SK-N-SH (cell line): Measurements from ENCODE around the gene FAM177B. TPM values are rescaled to one million over a fixed set of nuclear protein-coding genes. Genes with fewer than 3 reads are reported as not detected.
"Not testable (repeated sequence)": the region's sequence is repeated elsewhere in the genome, so short reads cannot be mapped to it uniquely, and the experiment has no call there.

Source experiments
- CTCF ChIA-PET: fragments of 300-600, 350-600 bp; formaldehyde crosslinking; extraction: SDS; loops from one replicate; lab custom pipeline; 2021; lab: Yijun Ruan, JAX
- POLR2A ChIA-PET: fragments of 350-600 bp; sonication (Branson Sonifier 250); formaldehyde crosslinking; extraction: SDS; loops from one replicate; lab custom pipeline; 2020; ENCODE audit warnings: antibody characterized with exemption, inconsistent platforms; lab: Yijun Ruan, JAX
- DNase-seq: peaks from one replicate; pipeline ENCODE4 v3.0.0; 2012
- H2AFZ ChIP-seq: fragments of 200-600 bp; sonication (generic); 2 replicates; pipeline ENCODE4 v1.8.1; 2016; ENCODE audit warnings: antibody characterized with exemption, mild to moderate bottlenecking, low read depth
- H3F3A ChIP-seq: fragments of 200-600 bp; sonication (generic); replicated peaks from 2 replicates; pipeline ENCODE3; 2016; ENCODE audit warnings: antibody characterized with exemption, mild to moderate bottlenecking; ENCODE audit not compliant: insufficient read depth
- H3K27ac ChIP-seq, 2 experiments: fragments of 200-500 bp in 1 of 2; fragments of 200-600 bp in 1 of 2; sonication (Bioruptor generic) in 1 of 2; sonication (generic), shearing (Covaris generic) in 1 of 2; 2 replicates each; pipeline versions ENCODE4 v1.5.1 to v1.6.1; 2014 to 2016; ENCODE audit warnings: low read depth in 2 of 2, inconsistent platforms in 1 of 2, low read length in 1 of 2, mild to moderate bottlenecking in 1 of 2, mixed read lengths in 1 of 2
- H3K27me3 ChIP-seq: fragments of 200-600 bp; sonication (generic), shearing (Covaris generic); 2 replicates; pipeline ENCODE4 v1.6.1; 2016; ENCODE audit warnings: mixed run types; ENCODE audit not compliant: insufficient read depth
- H3K36me3 ChIP-seq, 2 experiments: fragments of 200-500 bp in 1 of 2; fragments of 200-600 bp in 1 of 2; sonication (Bioruptor generic) in 1 of 2; sonication (generic) in 1 of 2; replicated peaks in 1 of 2; 2 replicates each; pipeline versions ENCODE3 to v1.5.1; 2014 to 2016; ENCODE audit warnings: low read length in 1 of 2, mild to moderate bottlenecking in 1 of 2; ENCODE audit not compliant: insufficient read depth in 2 of 2, control insufficient read depth in 1 of 2
- H3K4me1 ChIP-seq, 2 experiments: fragments of 200-500 bp in 1 of 2; fragments of 200-600 bp in 1 of 2; sonication (Bioruptor generic) in 1 of 2; sonication (generic), shearing (Covaris generic) in 1 of 2; 2 replicates each; pipeline versions ENCODE4 v1.5.1 to v1.6.1; 2014 to 2016; ENCODE audit warnings: low read depth in 1 of 2, low read length in 1 of 2, mixed run types in 1 of 2; ENCODE audit not compliant: insufficient read depth in 2 of 2, control insufficient read depth in 1 of 2
- H3K4me2 ChIP-seq: fragments of 200-600 bp; sonication (generic), shearing (Covaris generic); 2 replicates; pipeline ENCODE4 v1.6.1; 2017; ENCODE audit warnings: mixed run types
- H3K4me3 ChIP-seq, 2 experiments: fragments of 200-500 bp in 1 of 2; fragments of 200-600 bp in 1 of 2; sonication (Bioruptor generic) in 1 of 2; sonication (generic), shearing (Covaris generic) in 1 of 2; 2 replicates each; pipeline versions ENCODE4 v1.5.1 to v1.8.1; 2014 to 2016; ENCODE audit warnings: low read depth in 2 of 2, inconsistent platforms in 1 of 2, low read length in 1 of 2, mild to moderate bottlenecking in 1 of 2, mixed read lengths in 1 of 2, moderate library complexity in 1 of 2
- H3K79me2 ChIP-seq: fragments of 200-600 bp; sonication (generic); 2 replicates; pipeline ENCODE4 v1.8.1; 2017; ENCODE audit warnings: mild to moderate bottlenecking; ENCODE audit not compliant: insufficient read depth
- H3K9ac ChIP-seq: fragments of 200-600 bp; sonication (generic); 2 replicates; pipeline ENCODE4 v1.6.1; 2017; ENCODE audit warnings: mixed run types
- H3K9me2 ChIP-seq: fragments of 200-600 bp; sonication (generic); 2 replicates; pipeline ENCODE4 v1.6.1; 2017; ENCODE audit warnings: mixed run types
- H3K9me3 ChIP-seq: fragments of 200-600 bp; sonication (generic); 2 replicates; pipeline ENCODE4 v1.6.1; 2017; ENCODE audit warnings: mixed run types, mild to moderate bottlenecking, moderate library complexity
- H4K20me1 ChIP-seq: fragments of 200-600 bp; sonication (generic); 2 replicates; pipeline ENCODE4 v1.6.1; 2017; ENCODE audit warnings: mild to moderate bottlenecking, mixed run types; ENCODE audit not compliant: insufficient read depth
- EP300 ChIP-seq, 2 experiments: IDR thresholded peaks; 2 replicates each; pipeline versions ENCODE4 v1.4.0 to v1.6.1; 2012; ENCODE audit warnings: borderline replicate concordance in 1 of 2, low read depth in 1 of 2, low read length in 1 of 2
- FOXJ3 ChIP-seq: sonication (generic); formaldehyde crosslinking; IDR thresholded peaks from 2 replicates; pipeline ENCODE4 v1.5.1; 2020; ENCODE audit warnings: mild to moderate bottlenecking, missing genetic modification reagents
- FOXM1 ChIP-seq: IDR thresholded peaks from 2 replicates; pipeline ENCODE4 v1.4.0; 2012; ENCODE audit warnings: low read depth, mild to moderate bottlenecking
- SIN3A ChIP-seq: IDR thresholded peaks from 2 replicates; pipeline ENCODE4 v1.6.1; 2012; ENCODE audit warnings: low read depth, mild to moderate bottlenecking, low read length, moderate library complexity, borderline replicate concordance
- SMC3 ChIP-seq: IDR thresholded peaks from 2 replicates; pipeline ENCODE4 v1.6.1; 2012; ENCODE audit warnings: low read depth, low read length, improper control_type of control experiment
- TCF12 ChIP-seq: IDR thresholded peaks from 2 replicates; pipeline ENCODE4 v1.4.0; 2012
- WGBS: methylation state at CpG from one replicate; pipeline ENCODE4 v1.1.6; 2017; ENCODE audit warnings: low lambda C conversion rate; 5-methylcytosine and 5-hydroxymethylcytosine counted together
- polyA plus RNA-seq, 3 experiments: library from polyadenylated mRNA; depleted of rRNA; stranded (reverse); fragments of >200 nt; gene quantifications; 2 replicates each; pipeline ENCODE4 v1.2.3, GENCODE V29; 2012
- TF ChIP-seq, protein P1 (sequence below): fragments of 150-350 bp; IDR thresholded peaks from 2 replicates; pipeline ENCODE4 v1.6.1; 2017; ENCODE audit warnings: antibody characterized with exemption, low read length, low read depth, borderline replicate concordance
- TF ChIP-seq, protein P2 (sequence below): IDR thresholded peaks from 2 replicates; pipeline ENCODE4; 2012
- TF ChIP-seq, protein P3 (sequence below): fragments of 150-350 bp; IDR thresholded peaks from 2 replicates; pipeline ENCODE4 v1.6.1; 2016; ENCODE audit warnings: mild to moderate bottlenecking, low read depth, low read length
- TF ChIP-seq, protein P4 (sequence below): IDR thresholded peaks from 2 replicates; pipeline ENCODE4 v1.4.0; 2012; ENCODE audit warnings: low read depth, borderline replicate concordance

The FAM177B gene
- polyA plus RNA-seq, 1 of the 3 experiments (the other 2 are of a cell fraction) = not detected

DNA sequence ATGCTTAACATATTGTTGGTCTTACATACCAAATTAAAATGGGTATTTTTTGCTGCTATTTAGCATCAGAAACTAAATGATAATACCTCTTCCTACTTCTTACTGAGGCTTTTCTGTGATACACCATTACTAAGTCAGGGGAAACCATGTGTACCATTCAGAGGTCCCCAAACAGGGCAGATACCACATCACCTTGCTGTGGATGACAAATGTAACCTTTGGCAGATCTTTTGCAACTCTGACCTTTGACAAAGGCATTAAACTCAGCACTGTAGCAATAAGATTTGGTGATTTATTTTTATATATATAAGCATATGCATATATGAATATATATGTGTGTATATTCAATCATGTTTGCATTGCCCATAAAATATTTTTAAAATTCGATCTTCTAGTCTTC, 2.9 kb downstream of the FAM177B start:
- Histone ChIP-seq H3K9me3 (no peaks in the 10 kb centered on the region), H3K9me2 (no peaks in the 10 kb centered on the region; the same call in 1 of the 2 replicates), H3K27me3 (no peaks in the 10 kb centered on the region)
- POLR2A ChIA-PET = interaction anchor here (0.7 kb wide), 1 partner anchor 350 kb away, joined by 3 read pairs; no protein-coding TSS in a partner anchor
- no peak for TF ChIP-seq TCF12
- no peak for TF ChIP-seq EP300 (IDR thresholded peaks at IDR 0.05; ENCODE audit: borderline replicate concordance in 1 of 2, low read depth in 1 of 2, low read length in 1 of 2)
- TF ChIP-seq, protein P1, sequence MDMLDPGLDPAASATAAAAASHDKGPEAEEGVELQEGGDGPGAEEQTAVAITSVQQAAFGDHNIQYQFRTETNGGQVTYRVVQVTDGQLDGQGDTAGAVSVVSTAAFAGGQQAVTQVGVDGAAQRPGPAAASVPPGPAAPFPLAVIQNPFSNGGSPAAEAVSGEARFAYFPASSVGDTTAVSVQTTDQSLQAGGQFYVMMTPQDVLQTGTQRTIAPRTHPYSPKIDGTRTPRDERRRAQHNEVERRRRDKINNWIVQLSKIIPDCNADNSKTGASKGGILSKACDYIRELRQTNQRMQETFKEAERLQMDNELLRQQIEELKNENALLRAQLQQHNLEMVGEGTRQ = no peak
- TF ChIP-seq, protein P2, sequence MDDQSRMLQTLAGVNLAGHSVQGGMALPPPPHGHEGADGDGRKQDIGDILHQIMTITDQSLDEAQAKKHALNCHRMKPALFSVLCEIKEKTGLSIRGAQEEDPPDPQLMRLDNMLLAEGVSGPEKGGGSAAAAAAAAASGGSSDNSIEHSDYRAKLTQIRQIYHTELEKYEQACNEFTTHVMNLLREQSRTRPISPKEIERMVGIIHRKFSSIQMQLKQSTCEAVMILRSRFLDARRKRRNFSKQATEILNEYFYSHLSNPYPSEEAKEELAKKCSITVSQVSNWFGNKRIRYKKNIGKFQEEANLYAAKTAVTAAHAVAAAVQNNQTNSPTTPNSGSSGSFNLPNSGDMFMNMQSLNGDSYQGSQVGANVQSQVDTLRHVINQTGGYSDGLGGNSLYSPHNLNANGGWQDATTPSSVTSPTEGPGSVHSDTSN = no peak
- TF ChIP-seq, protein P3, sequence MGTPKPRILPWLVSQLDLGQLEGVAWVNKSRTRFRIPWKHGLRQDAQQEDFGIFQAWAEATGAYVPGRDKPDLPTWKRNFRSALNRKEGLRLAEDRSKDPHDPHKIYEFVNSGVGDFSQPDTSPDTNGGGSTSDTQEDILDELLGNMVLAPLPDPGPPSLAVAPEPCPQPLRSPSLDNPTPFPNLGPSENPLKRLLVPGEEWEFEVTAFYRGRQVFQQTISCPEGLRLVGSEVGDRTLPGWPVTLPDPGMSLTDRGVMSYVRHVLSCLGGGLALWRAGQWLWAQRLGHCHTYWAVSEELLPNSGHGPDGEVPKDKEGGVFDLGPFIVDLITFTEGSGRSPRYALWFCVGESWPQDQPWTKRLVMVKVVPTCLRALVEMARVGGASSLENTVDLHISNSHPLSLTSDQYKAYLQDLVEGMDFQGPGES = no peak
- TF ChIP-seq SIN3A = no peak
- no peak for TF ChIP-seq SMC3
- TF ChIP-seq FOXM1 = no peak
- TF ChIP-seq, protein P4, sequence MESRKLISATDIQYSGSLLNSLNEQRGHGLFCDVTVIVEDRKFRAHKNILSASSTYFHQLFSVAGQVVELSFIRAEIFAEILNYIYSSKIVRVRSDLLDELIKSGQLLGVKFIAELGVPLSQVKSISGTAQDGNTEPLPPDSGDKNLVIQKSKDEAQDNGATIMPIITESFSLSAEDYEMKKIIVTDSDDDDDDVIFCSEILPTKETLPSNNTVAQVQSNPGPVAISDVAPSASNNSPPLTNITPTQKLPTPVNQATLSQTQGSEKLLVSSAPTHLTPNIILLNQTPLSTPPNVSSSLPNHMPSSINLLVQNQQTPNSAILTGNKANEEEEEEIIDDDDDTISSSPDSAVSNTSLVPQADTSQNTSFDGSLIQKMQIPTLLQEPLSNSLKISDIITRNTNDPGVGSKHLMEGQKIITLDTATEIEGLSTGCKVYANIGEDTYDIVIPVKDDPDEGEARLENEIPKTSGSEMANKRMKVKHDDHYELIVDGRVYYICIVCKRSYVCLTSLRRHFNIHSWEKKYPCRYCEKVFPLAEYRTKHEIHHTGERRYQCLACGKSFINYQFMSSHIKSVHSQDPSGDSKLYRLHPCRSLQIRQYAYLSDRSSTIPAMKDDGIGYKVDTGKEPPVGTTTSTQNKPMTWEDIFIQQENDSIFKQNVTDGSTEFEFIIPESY = no peak
- TF ChIP-seq FOXJ3 = no peak
- TF ChIP-seq, all 33 proteins: peak for 0
- Histone ChIP-seq H3K9ac (no peak overlapping the region), H3K4me3 (no peak overlapping the region), H2AFZ (no peak overlapping the region), H3K79me2 (no peaks in the 10 kb centered on the region), H3K27ac (no peak overlapping the region), H3K36me3 (peaks cover 5 to 18% of the 10 kb centered on the region in 2 experiments), H3F3A (no peaks in the 10 kb centered on the region), H4K20me1 (no peaks in the 10 kb centered on the region), H3K4me2 (no peak overlapping the region), H3K4me1 (no peaks in the 10 kb centered on the region)
- no peak for DNase-seq
- CTCF ChIA-PET = interaction anchor here (0.5 to 1.5 kb wide), 5 partner anchors 11 to 383 kb away, joined by 3 to 10 read pairs (median 6); no protein-coding TSS in a partner anchor
- WGBS = 49% methylated on average over 1 of the region's 1 CpG

DNA sequence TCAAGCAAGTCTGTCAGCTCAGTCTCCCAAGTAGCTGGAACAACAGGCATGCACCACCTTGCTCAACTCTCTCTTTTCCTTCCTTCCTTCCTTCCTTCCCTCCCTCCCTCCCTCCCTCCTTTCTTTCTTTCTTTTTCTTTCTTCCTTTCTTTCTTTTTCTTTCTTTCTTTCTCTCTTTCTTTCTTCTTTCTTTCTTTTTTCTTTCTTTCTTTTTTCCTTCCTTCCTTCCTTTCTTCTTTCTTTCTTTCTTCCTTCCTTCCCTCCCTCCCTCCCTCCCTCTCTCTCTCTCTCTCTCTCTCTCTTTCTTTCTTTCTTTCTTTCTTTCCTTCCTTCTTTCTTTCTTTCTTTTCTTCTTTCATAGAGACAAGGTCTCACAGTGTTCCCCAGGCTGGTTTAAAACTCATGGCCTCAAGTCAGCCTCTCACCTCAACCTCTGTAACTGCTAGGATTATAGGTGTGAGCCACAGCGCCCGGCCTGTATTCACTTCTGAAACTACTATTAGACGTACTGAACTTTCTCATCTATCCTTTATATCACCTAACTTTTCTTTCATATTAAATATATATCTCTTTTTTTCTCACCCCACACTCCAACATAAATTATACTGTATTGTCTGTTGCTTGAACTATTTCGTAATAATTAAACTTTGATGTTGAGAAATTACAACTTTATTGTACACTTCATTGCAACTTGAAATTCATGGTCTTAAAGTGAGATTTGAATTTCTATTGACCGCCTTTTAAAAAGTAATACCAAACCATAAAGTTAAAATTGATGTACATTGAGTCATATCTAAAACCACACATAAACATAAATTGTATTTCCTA, 4.8 kb downstream of the FAM177B start:
- H2AFZ ChIP-seq, CTCF ChIA-PET, H3K9me2 ChIP-seq, H3K9ac ChIP-seq, H4K20me1 ChIP-seq, H3K27ac ChIP-seq, H3K79me2 ChIP-seq, H3K4me2 ChIP-seq, H3K4me1 ChIP-seq, POLR2A ChIA-PET, H3K9me3 ChIP-seq, H3K36me3 ChIP-seq, H3K4me3 ChIP-seq, H3F3A ChIP-seq, DNase-seq, H3K27me3 ChIP-seq: not testable (repeated sequence)
- 85% methylated on average over 5 of the region's 5 CpGs for WGBS
